ENCODE results near the gene DHRS11.

GRCh38 chr17:36601303-36602029 is 9.8 kb downstream of the DHRS11 start, which contains the start of gene MRM1:
- TF ChIP-seq CTCF (conservative IDR thresholded peaks at IDR 0.05; ENCODE audit: low read depth in 2 of 2) (peak in 1 of 2 experiments; percentile 35; a peak in 2 of 4 replicates), EZH2phosphoT487 (IDR thresholded peaks at IDR 0.05; ENCODE audit: unreplicated experiment) (no peak), EZH2 (IDR thresholded peaks at IDR 0.05; ENCODE audit: low read depth, unreplicated experiment) (no peak), ZNF331 (CRISPR knock-in tag; IDR thresholded peaks at IDR 0.05; ENCODE audit: low read depth) (no peak)
